ENCODE data around the gene BEAN1.
"Not testable (repeated sequence)": the region's sequence is repeated elsewhere in the genome, so short reads cannot be mapped to it uniquely, and the experiment has no call there.

Gene BEAN1

GRCh38 chr16:66441586-66442375, 14.7 kb downstream of the BEAN1 start:
- no peak for DNase-seq (ENCODE audit: low read depth)

GRCh38 chr16:66442502-66443268, 15.6 kb downstream of the BEAN1 start:
- DNase-seq (ENCODE audit: low read depth), result no peak

GRCh38 chr16:66443269-66443652, 16.2 kb downstream of the BEAN1 start:
- DNase-seq (ENCODE audit: low read depth), result no peak

GRCh38 chr16:66444049-66444481, 17.0 kb downstream of the BEAN1 start:
- DNase-seq (ENCODE audit: low read depth), result no peak

GRCh38 chr16:66446737-66447136, 19.6 kb downstream of the BEAN1 start:
- no peak for DNase-seq (ENCODE audit: low read depth)

GRCh38 chr16:66447491-66447890, 20.4 kb downstream of the BEAN1 start:
- no peak for DNase-seq (ENCODE audit: low read depth)

GRCh38 chr16:66451548-66451947, 24.5 kb downstream of the BEAN1 start:
- no peak for DNase-seq (ENCODE audit: low read depth)

- not testable (repeated sequence) for DNase-seq (ENCODE audit: low read depth)
These were observed 26.1 kb downstream of the BEAN1 start for GRCh38 chr16:66453230-66453629.

- DNase-seq (ENCODE audit: low read depth), result no peak
These were observed 27.7 kb downstream of the BEAN1 start for GRCh38 chr16:66454751-66455150.

- no peak for DNase-seq (ENCODE audit: low read depth)
These were observed 28.9 kb downstream of the BEAN1 start for GRCh38 chr16:66455970-66456369.

GRCh38 chr16:66457888-66458287, 30.8 kb downstream of the BEAN1 start:
- DNase-seq (ENCODE audit: low read depth), result no peak

GRCh38 chr16:66458292-66458691, 31.2 kb downstream of the BEAN1 start:
- DNase-seq (ENCODE audit: low read depth), result no peak

GRCh38 chr16:66458853-66459252, 31.8 kb downstream of the BEAN1 start:
- DNase-seq (ENCODE audit: low read depth), result no peak

- DNase-seq (ENCODE audit: low read depth), result no peak
These were observed 32.8 kb downstream of the BEAN1 start for GRCh38 chr16:66459878-66460277.

GRCh38 chr16:66460703-66461102, 33.6 kb downstream of the BEAN1 start:
- no peak for DNase-seq (ENCODE audit: low read depth)

- DNase-seq (ENCODE audit: low read depth), result no peak
These were observed 35.8 kb downstream of the BEAN1 start for GRCh38 chr16:66462912-66463311.

- DNase-seq (ENCODE audit: low read depth), result not testable (repeated sequence)
These were observed 38.9 kb downstream of the BEAN1 start for GRCh38 chr16:66465946-66466345.

GRCh38 chr16:66466636-66467035, 39.5 kb downstream of the BEAN1 start:
- DNase-seq (ENCODE audit: low read depth), result not testable (repeated sequence)

- no peak for DNase-seq (ENCODE audit: low read depth)
These were observed 40.5 kb downstream of the BEAN1 start for GRCh38 chr16:66467611-66468010.

- DNase-seq (ENCODE audit: low read depth), result no peak
These were observed 41.3 kb downstream of the BEAN1 start for GRCh38 chr16:66468321-66468965.

- DNase-seq (ENCODE audit: low read depth), result no peak
These were observed 42.3 kb downstream of the BEAN1 start for GRCh38 chr16:66469291-66469946.

- no peak for DNase-seq (ENCODE audit: low read depth)
These were observed 43.0 kb downstream of the BEAN1 start for GRCh38 chr16:66469947-66470546.

Measured in T follicular helper cell (primary cell).